Activated T-cell treated with anti-CD3 and anti-CD28 coated beads for 48 hours (primary cell): ENCODE measurements around the gene NKX1-1.
"Not testable (repeated sequence)": the region's sequence is repeated elsewhere in the genome, so short reads cannot be mapped to it uniquely, and the experiment has no call there.

ENCODE experiments used
- DNase-seq: peaks from one replicate; pipeline ENCODE4 v3.0.0-alpha.2; 2020; ENCODE audit warnings: low read depth

NKX1-1 gene

DNA sequence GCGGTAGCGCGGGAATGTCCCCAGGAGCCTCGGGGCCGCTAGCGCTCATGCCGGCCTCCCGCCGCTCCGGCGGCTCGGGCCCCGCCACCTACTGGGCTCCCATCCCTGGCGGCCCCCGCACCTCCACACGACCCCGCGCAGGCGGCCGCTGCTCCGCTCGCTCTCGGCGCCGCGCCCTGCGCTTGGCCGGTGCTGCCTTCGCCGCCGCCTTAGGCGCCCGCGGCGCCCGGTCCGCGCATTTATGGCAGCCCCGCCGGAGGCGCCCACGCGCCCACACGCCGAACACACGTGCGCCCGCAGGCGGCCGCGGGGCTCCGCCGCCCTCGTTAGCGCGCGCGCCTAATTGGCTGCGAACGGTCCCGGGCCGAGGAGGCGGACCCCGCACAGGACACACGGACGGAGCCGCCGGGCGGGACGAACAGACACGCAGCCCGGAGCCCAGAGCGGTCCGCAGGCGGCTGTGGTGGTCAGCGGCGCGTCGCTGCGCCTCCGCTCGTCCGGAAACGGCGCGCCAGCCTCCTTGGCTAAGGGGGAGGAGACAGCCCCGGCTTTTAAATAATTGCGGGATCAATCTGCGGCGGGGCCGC, at the start of gene NKX1-1:
Gene NKX1-1 (minus strand): TSS at position 49 of the 587 bp plus-strand sequence. CDS start 0 bp downstream, at position 49.
- no peak for DNase-seq

DNA sequence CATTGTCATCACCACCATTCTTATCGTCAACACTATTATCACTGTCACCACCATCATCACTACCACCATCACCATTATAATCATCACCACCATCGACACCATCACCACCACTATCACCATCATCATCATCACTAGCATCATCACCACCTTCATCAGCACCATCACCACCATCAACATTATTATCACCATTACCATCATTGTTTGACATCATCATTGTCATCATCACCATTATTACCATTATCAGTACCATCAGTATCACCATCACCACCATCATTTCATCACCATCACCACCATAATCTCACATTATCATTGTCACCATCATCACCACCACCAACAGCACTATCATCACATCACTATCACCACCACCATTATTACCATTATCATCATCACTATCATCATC, 47.5 kb upstream of the NKX1-1 start:
- DNase-seq, result no peak

DNA sequence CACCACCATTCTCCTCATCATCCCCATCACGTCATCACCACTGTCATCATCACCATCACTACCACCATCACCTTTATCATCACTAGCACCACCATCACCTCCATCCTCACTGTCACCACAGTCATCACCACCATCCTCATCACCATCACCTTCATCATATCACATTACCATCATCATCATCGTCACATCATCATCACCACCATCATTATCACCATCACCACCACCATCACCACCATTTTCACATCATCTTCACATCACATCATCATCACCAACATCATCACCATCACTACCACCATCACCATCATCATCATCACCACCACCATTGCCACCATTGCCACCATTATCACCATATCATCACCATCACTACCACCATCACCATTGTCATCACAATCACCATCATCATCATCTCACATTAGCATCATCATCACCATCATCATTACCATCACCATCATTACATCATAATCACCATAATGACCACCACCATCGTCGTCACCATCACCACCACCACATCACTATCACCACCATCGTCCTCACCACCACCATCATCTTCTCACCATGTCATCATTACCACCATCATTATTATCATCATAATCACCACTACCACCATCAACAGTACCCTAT, 46.3 kb upstream of the NKX1-1 start:
- DNase-seq, result no peak

DNA sequence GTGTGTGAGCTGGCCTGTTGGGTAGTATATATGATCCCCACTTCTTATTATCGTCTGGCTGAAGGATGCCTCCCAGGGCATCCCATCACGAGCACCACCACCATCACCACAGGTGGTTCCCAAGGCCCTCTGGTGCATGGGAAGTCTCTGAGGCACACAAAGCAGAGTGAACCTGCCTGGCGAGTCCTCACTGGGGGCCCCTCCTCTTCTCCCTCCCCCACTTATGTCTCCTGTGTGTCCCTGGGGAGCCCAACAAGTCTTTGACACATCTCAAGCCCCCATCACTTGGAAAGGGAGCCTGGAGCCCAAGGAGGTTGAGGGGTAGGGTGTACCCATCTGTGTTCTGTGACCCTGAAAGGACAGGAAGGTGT, 45.5 kb upstream of the NKX1-1 start:
- DNase-seq, result no peak

DNA sequence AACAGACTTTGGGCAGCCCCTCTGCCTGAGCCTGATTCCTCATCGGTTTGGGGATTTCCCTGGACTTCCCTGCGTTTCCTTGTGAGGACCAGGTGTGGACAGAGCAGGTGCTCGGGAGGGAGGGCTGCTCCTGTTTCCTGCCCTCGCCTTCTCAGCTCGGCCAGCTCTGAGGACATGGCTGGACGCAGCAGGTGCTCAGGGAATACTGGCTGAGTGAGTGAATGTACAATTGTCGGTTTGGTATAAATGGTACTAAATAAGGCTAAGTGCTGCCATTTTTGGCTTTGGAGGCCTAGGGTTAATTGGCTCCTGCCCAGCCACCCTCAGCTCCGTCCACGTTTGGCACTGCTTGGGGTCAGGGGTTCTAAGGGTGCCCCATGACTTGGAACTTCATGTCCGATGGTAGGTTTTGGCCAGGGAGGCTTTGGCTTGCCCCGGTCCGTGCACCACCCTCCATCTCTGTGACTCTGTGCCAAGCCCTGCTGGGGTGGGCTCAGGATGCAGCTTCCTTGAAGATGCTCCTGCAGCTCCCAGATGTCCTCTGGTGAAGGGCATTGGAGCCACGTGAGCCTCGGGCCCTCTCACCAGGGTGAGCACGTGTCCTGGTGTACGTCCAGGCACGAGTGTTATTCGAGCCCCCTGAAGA, 45.0 kb upstream of the NKX1-1 start:
- DNase-seq, result no peak

DNA sequence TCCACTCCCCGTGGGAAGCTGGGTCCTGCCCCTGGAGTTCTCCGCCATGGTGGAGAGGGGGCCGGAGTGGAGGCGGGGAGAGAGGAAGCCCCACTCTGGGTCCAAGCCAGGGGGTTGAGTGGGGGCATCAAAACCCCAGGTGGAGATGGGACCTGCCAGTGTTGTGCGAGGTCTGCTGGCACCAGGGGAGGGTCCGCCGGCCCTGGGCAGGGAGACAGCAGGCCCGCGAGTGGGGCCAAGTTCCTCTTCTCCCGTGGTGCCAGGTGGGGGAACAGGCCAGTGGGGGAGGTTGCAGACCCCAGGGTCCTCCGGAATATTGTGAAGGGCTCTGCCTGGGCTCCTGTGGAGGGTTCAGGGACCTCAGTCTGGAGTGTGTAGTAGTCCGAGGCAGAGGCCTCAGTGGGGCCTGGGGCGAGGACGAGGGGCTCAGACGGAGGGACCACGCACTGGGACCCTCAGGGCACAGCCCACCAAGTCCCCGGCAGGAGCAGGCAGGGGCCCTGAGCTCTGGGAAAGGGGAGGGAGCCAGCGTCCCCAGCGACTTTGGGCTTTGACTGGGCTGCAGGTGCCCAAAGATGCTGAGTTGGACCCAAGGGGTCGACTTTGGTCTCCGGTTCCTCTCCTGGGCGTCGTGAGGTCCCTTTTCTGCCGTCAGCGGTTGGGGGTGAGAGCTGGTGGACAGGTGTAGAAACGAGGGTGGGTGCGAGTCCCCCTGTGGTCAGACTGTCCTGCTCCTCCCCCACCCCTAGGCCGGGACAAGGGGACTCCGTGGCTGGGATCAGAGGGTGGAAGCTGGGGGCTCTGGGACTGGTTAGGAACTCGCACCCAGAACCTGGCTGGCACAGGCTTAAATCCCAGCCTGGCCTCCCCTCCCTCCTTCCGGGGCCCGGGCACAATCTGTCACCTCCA, 43.8 kb upstream of the NKX1-1 start:
- no peak for DNase-seq

DNA sequence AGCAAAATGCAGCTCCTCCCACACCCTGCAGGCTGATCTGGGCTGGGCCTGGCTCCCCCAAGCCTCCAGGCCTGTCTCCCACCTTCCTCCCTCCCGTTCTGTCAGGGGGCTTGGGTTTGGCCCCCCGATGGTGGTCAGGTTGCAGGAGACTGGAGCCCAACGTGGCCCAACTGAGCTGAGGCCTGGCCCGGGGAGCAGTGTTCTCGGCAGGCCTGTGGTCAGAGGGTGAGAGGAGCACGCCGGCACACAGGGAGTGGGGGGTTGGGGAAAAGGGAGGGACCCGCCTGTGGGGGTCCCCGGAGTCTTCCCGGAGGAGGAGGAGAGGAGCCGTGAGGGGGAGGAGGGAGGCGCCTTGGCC, 43.2 kb upstream of the NKX1-1 start:
- no peak for DNase-seq

DNA sequence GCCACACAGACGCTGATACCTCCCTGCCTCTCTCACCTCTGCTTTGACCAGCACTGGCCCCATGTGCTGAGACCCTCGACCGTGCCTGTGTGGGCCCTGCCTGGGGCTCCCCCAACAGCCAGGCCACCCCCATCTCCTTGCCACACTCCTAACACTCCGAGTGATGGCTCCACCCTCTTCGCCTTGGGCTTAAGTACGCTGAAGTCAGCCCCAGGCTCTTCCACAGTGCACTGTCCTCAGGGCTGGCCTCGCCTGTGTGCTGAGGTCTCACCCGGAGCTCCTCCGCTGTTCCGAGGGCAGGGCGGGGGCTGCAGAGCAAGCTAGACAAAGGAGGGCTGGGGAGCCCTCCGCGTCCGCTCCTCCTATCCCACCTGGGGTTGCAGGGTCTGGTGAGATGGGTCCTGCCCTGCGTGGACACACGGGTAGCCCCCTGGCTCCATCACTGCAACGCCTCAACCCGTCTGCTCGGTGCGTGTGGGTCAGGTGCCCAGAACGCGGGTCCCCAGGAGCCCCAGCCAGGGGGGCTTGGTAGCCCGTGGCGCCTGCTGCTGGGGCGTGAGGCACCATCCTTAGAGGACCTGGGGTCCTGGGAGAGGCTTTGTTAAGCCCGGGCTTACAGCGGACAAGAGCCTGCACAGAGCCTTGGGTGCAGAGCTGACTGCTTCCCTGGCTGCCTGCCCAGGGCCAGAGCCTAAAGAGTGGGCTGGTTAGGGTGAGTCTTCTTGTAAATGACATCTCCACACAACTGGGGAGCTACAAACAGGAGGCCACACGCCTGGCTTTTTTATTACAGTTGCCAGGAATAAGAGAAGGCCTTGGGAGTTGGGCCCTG, 42.6 kb upstream of the NKX1-1 start:
- no peak for DNase-seq

DNA sequence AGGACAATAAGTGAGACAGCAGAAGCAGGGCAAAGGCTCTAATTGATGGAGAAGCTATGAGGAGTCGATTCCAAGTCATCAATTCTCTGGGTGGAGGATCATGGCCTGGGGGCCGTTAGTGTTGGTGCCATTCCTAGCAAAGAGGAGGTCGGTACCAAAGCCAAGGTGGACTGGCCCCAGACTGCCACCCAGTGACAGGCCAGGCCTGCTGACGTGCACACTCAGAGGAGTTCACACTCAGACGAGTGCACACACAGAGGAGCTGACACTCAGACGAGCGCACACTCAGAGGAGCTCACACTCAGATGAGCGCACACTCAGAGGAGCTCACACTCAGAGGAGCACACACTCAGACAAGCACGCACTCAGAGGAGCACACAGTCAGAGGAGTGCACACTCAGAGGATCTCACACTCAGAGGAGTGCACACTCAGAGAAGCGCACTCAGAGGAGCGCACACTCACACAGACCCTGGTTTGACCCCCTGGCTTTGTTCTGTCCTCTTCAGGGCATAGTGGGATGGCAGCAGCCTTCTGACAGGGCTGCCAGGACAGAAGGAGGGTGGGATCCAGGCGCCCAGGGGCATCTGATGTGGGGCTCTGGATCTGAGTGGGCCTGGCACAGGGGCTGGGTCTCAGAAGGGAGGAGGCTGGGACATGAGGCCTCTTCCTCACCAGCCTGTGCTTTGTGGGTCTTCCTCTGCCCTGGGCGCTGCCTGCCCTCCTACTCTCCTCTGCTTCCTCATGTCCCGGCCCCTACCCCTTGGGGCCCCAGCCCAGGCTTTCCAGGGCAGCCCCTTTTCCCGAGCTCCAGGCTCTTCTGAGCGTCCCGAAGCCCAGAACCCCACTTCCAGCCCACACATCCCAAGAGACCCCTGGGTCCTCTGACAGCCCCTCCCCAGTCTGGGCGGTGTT, 41.7 kb upstream of the NKX1-1 start:
- DNase-seq, result no peak

DNA sequence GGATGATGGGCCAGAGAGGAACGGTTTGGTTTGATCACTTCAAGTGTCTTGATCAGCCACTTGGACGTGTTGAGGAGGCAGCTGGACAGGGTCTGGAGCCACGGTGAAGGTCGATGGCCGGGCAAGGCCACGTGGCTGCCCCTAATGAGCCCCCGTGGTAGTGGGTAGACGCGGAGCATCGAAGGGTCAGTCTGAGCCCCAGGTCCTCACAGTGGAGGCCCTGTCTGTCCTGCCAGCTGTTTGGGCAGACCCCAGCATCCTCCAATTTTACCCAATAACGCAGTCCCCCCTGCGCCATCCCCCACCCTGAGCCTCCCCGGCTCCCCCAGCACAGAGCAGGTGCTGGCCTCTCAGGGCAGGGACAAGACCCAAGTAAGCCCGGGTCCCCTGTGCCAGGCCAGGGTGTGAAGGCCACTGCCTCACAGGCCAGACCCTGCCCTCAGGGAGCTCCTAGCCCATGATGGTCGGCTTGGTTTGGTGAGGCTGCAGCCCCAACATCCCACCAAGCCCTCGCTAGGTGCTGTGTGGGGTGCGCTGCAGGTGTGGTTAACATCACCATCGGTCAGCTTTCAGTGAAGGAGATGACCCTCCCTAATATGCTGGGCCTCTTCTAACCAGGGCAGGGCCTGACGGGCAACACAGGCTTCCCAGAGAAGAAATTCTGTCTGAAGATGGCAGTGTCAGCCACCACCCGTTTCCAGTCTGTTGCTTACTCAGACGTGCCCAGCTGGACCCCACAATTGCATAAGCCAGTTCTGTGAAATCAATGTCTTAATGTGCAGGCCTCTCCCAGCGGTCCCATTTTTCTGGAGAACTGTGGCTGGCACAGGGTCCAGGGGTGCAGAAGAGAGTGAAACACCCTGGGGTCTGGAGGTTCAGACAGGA, 40.5 kb upstream of the NKX1-1 start:
- DNase-seq, result no peak

DNA sequence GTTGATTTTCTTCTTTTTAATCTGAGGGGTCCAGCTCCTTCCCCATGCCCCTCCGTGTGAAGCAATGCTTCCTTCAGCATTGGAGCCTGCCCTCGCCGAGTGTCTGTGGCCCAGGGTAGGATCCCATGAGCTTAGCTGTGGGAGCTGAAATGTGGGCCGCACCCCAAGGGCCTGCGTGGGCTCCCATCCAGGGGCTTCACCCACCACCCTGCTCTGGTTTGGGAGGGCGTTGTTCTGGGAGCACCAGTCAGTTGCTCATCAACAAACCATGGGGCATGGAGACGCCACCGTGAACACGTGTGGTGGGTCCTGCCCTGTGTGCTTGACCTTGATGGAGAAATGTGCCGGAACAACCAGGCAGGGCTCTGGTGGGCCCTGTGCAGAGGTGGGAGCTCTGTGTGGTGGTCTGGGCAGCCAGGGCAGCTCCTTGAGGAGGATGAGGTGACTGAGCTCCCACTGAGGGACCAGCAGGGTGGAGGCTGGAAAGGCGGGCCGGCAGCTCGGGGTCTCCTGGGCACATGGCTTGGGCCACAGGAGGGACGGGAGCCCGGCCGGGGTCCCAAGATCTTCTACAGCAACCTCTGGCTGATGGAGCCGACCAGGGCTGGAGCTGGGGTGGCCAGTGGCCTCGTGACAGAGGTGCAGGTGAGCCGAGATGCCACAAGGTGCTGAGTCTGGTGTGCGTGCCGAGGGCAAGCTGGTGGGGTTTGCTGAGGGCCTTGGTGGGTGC, 39.6 kb upstream of the NKX1-1 start:
- DNase-seq, result no peak

DNA sequence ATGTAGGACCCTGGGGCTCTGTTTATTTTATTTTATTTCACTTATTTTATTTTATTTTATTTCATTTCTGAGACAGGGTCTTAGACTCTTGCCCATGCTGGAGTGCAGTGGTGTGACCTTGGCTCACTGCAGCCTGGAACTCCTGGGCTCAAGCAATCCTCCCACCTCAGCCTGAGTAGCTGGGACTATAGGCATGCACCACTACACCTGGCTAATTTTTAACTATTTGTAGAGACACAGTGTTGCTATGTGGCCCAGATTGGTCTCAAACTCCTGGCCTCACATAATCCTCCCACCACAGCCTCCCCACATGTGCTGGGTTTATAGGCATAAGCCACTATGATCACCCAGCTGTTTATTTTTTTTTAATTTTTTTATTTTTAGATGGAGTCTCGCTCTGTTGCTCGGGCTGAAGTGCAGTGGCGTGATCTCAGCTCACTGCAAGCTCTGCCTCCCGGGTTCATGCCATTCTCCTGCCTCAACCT, 37.5 kb upstream of the NKX1-1 start:
- not testable (repeated sequence) for DNase-seq

DNA sequence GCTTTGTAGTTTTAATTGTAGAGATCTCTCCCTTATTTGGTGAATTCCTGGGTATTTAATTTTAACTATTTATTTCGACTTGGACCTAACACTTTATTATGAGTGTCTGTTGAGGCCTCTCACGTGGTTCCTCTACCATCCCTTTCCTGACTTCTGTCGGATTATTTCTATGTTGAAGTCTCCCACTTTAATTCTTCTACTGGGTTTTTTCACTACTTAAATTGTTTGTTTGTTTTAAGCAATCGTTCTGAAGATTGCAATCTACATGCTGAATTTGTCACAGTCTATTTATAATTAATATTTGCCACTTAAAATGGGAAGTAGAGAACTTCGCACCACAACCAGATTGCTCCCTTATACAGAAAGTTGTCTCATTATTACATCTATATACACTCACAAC, 20.8 kb upstream of the NKX1-1 start:
- DNase-seq, result no peak

DNA sequence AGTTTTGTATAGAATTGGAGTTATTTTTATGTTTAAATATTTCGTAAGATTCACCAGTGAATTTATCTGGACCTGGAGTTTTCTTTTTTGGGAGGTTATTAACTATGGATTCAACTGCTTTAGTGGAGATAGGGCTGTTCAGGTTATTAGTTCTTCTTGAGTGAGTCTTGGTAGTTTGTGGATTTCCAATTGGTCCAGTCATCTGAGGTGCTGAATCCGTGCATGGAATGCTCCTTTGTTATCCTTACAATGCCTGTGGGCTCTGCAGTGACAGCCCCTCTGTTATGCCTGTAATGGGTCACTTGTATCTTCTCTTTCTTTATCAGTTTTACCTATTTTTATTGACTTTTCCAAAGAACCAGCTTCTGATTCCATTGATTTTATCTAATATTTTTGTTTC, 15.4 kb upstream of the NKX1-1 start:
- DNase-seq, result no peak

DNA sequence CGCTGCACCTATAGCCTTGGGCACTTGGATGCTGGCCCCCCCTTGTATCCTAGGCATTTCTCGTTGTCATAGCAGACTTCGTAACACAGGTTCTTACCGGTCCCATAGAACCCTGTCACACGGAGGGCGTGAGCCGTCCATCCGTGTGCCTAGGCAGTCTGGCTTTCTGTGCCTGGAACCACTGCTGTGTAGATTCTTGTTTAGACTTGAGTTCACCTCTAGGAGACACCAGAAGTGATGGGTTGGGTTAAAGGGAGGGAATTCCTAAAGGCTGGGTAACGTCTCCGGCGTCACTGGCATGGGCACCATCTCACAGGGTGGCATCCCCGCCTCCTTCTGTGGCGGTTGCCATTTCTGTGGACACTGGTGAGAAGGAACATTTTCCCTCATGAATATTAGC, 13.5 kb upstream of the NKX1-1 start:
- no peak for DNase-seq

DNA sequence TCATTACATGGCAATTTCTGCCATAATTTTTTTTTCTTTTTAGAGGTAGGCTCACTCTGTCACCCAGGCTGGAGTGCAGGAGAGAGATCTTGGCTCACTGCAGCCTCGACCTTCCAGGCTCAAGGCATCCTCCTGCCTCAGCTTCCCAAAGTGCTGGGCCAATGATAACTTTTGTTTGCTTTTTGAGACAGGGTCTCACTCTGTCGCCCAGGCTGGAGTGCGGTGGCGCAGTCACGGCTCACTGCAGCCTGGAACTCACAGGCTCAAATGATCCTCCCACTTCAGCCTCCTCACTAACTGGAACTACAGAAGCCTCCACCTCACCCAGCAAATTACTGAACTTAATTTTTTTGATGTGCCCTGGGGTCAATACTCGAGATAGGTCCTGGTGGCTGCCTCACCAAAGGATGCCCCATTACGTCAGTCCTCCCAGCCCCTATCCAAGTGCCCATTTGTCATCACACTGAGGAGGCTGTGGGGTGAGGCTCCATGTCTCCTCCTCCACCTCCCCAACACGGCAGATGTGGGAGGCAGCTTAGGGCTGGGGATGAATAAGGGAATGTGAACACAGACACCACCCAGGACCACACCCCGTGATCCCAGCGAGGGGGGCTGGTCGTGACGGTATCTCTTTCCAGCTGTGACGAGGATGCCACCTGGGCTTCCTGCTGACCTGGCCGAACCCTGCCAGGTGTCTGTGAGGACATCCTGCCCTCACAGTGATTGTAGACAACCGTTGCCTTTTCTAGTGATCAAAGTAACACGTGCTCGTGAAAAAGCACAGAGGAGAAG, 12.4 kb upstream of the NKX1-1 start:
- no peak for DNase-seq

DNA sequence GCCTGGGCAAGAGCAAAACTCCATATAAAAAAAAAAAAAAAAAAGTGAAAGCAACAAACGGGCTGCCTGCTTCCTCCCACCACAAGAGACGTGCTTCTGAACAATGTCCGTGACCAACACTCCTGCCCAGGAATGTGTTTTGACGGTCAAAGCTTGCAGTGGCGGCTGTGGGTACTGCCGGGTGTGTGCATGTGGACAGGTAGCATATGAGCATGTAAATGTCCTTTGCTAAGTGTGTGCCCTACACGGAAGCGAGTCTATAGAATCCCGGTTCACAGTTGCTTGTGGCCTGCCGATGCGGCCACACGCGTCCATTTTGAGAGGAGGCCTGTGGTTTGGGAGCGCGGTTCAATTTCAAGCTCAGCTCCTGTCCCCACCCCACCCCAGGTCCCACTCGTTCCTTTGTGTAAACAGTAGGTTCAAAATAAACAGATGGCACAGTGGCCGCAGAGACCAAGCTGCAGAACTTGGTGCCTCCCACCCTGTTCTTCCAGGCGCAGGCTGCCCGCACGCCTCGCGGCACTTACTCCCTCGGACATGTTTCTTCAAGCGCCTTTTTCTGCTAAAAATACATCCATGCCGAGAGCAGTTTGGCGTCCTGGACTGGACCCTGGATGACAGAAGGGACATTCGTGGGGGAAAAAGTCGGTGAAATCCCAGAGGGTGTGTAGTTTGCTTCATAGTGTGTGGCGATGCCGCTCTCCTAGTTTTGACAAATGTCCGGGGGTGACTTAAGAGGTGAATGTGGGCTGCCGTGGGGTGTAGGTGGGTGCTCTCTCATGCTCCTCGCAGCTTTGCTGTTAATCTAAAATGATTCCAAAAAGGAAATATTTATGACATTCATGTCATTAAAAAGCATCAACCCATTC, 11.5 kb upstream of the NKX1-1 start:
- no peak for DNase-seq
